Neural crest cell (in vitro differentiated cells): ENCODE measurements around the gene SLC27A1. TPM values are rescaled to one million over a fixed set of nuclear protein-coding genes. Genes with fewer than 3 reads are reported as not detected.

Experiments used
- DNase-seq: peaks from one replicate; pipeline ENCODE4 v3.0.0; 2021; ENCODE audit warnings: low read depth, mixed read lengths, low spot score
- H3K27ac Mint-ChIP-seq: one replicate; pipeline ENCODE4 v1.8.0; 2021; ENCODE audit warnings: mild to moderate bottlenecking, mixed read lengths; ENCODE audit not compliant: unreplicated experiment
- H3K27me3 Mint-ChIP-seq: 2 replicates; pipeline ENCODE4 v1.8.0; 2021; ENCODE audit warnings: low read depth, mild to moderate bottlenecking, mixed read lengths
- H3K36me3 Mint-ChIP-seq: 2 replicates; pipeline ENCODE4 v1.8.0; 2021; ENCODE audit warnings: low read depth, mild to moderate bottlenecking, mixed read lengths
- H3K4me1 Mint-ChIP-seq: 2 replicates; pipeline ENCODE4 v1.8.0; 2021; ENCODE audit warnings: mixed read lengths
- H3K4me3 Mint-ChIP-seq: one replicate; pipeline ENCODE4 v1.8.0; 2021; ENCODE audit warnings: mild to moderate bottlenecking, mixed read lengths
- H3K9me3 Mint-ChIP-seq: 2 replicates; pipeline ENCODE4 v1.8.0; 2021; ENCODE audit warnings: mixed read lengths
- long read RNA-seq: library from polyadenylated mRNA; unstranded; transcript quantifications from one replicate; pipeline ENCODE4 v2.0.0, GENCODE V29; 2020
- total RNA-seq: library from RNA; stranded (reverse); gene quantifications from 2 replicates; pipeline ENCODE4 v1.2.1, GENCODE V29; 2021
- TF ChIP-seq, protein P1 (sequence below): fragments of 200-600 bp; sonication (generic); conservative IDR thresholded peaks from 2 replicates; pipeline ENCODE4 v1.5.0; 2021; ENCODE audit warnings: antibody characterized with exemption, mild to moderate bottlenecking

Gene SLC27A1
- total RNA-seq, result 17.4 and 17.9 TPM in 2 replicates
- long read RNA-seq, partial matches to known transcripts, result 1 of 1 reads
- long read RNA-seq, other reads (novel, unspliced or antisense), result 0 of 1 reads

- H3K4me1 Mint-ChIP-seq, result peaks cover 30% of the 10 kb centered on the region
Observed at GRCh38 chr19:17470068-17470841, at the start of gene SLC27A1. Gene SLC27A1, plus strand, starts transcription at chr19:17470524. Its CDS starts 17 bp downstream, at chr19:17470541.

GRCh38 chr19:17421942-17422341 is 48.4 kb upstream of the SLC27A1 start:
- Mint-ChIP-seq H3K4me3 (peak overlapping the region; percentile 81), H3K9me3 (no peaks in the 10 kb centered on the region), H3K27ac (no peak overlapping the region), H3K36me3 (no peaks in the 10 kb centered on the region), H3K27me3 (peaks cover 9% of the 10 kb centered on the region), H3K4me1 (peaks cover 16% of the 10 kb centered on the region)
- TF ChIP-seq, protein P1, sequence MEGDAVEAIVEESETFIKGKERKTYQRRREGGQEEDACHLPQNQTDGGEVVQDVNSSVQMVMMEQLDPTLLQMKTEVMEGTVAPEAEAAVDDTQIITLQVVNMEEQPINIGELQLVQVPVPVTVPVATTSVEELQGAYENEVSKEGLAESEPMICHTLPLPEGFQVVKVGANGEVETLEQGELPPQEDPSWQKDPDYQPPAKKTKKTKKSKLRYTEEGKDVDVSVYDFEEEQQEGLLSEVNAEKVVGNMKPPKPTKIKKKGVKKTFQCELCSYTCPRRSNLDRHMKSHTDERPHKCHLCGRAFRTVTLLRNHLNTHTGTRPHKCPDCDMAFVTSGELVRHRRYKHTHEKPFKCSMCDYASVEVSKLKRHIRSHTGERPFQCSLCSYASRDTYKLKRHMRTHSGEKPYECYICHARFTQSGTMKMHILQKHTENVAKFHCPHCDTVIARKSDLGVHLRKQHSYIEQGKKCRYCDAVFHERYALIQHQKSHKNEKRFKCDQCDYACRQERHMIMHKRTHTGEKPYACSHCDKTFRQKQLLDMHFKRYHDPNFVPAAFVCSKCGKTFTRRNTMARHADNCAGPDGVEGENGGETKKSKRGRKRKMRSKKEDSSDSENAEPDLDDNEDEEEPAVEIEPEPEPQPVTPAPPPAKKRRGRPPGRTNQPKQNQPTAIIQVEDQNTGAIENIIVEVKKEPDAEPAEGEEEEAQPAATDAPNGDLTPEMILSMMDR, result no peak
- DNase-seq, result no peak

More at GRCh38 chr19:17470068-17470841, at the start of gene SLC27A1:
- Mint-ChIP-seq H3K36me3 (no peaks in the 10 kb centered on the region), H3K27me3 (peaks cover 12% of the 10 kb centered on the region), H3K27ac (peak within 1 kb of the TSS; percentile 44), H3K4me3 (peak within 1 kb of the TSS; percentile 98), H3K9me3 (no peaks in the 10 kb centered on the region)
- TF ChIP-seq, protein P1, result no peak
- DNase-seq, result peak; percentile 99

DNA sequence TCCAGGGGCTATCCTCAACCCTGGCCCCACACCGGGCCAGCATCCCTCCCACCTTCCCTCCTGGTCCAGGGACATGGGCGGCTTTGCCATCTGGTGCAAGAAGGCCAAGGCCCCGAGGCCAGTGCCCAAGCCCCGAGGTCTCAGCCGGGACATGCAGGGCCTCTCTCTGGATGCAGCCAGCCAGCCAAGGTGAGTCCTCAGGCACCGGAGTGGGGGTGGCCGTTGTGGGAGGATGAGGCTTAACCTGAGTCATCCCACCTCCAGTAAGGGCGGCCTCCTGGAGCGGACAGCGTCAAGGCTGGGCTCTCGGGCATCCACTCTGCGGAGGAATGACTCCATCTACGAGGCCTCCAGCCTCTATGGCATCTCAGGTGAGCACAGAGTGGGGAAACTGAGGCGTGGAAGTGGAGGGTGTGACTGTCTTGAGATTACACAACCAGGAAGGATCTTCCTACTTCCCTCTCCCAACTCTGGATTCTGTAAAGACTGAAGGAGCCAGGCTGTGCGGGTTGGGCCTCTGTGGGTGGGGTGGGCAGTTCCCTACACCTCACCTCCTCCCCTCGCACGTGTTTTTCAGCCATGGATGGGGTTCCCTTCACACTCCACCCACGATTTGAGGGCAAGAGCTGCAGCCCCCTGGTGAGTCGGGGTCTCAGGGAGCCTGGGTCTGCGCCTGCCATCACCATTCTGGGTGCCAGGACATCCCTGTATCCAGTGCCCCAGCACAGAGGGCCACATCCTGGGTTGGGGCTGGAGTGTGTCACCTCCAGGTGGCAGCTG is 46.7 kb upstream of the SLC27A1 start:
- Mint-ChIP-seq H3K9me3 (no peaks in the 10 kb centered on the region), H3K27ac (no peak overlapping the region)
- no peak for DNase-seq

GRCh38 chr19:17424743-17425365 is 45.5 kb upstream of the SLC27A1 start:
- peak; percentile 76 for DNase-seq
- peak overlapping the region; percentile 12 for H3K27ac Mint-ChIP-seq
- H3K27me3 Mint-ChIP-seq, result no peaks in the 10 kb centered on the region
- H3K4me3 Mint-ChIP-seq, result peak overlapping the region; percentile 72
- TF ChIP-seq, protein P1, result peak; percentile 59
- no peaks in the 10 kb centered on the region for H3K36me3 Mint-ChIP-seq
- no peaks in the 10 kb centered on the region for H3K9me3 Mint-ChIP-seq
- peaks cover 14% of the 10 kb centered on the region for H3K4me1 Mint-ChIP-seq

More for the DNA sequence above, 46.7 kb upstream of the SLC27A1 start:
- peak overlapping the region; percentile 23 for H3K4me3 Mint-ChIP-seq
- H3K36me3 Mint-ChIP-seq, result no peaks in the 10 kb centered on the region
- TF ChIP-seq, protein P1, result no peak
- peaks cover 4% of the 10 kb centered on the region for H3K27me3 Mint-ChIP-seq
- peaks cover 16% of the 10 kb centered on the region for H3K4me1 Mint-ChIP-seq

GRCh38 chr19:17429641-17430113 is 40.6 kb upstream of the SLC27A1 start:
- H3K36me3 Mint-ChIP-seq, result no peaks in the 10 kb centered on the region
- peaks cover 9% of the 10 kb centered on the region for H3K4me1 Mint-ChIP-seq
- TF ChIP-seq, protein P1, result no peak
- no peak overlapping the region for H3K27ac Mint-ChIP-seq
- no peaks in the 10 kb centered on the region for H3K9me3 Mint-ChIP-seq
- no peak overlapping the region for H3K4me3 Mint-ChIP-seq
- no peaks in the 10 kb centered on the region for H3K27me3 Mint-ChIP-seq
- DNase-seq, result no peak
